Right lobe of liver (tissue), 4 donors: ENCODE data around the gene LENG9.

Experiments
- POLR2A ChIP-seq: fragments of 450-650 bp; IDR thresholded peaks from one replicate; pipeline ENCODE4 v1.6.1; 2017; ENCODE audit warnings: antibody characterized with exemption, mild to moderate bottlenecking
- TF ChIP-seq, protein P1 (sequence below), 4 donors: fragments of 200-600 bp in 3 of 4; fragments of 450-650 bp in 1 of 4; IDR thresholded peaks; one replicate each; pipeline versions ENCODE4 v1.5.1 to v1.8.0; 2016 to 2022; ENCODE audit warnings: antibody characterized with exemption in 4 of 4, mild to moderate bottlenecking in 2 of 4
- donor health status: DM: no; HTN: no; CAD: no.
- donor health status: DM: no; HTN: no; CAD: no.
- donor health status: DM: no; HTN: yes; CAD: no.

DNA sequence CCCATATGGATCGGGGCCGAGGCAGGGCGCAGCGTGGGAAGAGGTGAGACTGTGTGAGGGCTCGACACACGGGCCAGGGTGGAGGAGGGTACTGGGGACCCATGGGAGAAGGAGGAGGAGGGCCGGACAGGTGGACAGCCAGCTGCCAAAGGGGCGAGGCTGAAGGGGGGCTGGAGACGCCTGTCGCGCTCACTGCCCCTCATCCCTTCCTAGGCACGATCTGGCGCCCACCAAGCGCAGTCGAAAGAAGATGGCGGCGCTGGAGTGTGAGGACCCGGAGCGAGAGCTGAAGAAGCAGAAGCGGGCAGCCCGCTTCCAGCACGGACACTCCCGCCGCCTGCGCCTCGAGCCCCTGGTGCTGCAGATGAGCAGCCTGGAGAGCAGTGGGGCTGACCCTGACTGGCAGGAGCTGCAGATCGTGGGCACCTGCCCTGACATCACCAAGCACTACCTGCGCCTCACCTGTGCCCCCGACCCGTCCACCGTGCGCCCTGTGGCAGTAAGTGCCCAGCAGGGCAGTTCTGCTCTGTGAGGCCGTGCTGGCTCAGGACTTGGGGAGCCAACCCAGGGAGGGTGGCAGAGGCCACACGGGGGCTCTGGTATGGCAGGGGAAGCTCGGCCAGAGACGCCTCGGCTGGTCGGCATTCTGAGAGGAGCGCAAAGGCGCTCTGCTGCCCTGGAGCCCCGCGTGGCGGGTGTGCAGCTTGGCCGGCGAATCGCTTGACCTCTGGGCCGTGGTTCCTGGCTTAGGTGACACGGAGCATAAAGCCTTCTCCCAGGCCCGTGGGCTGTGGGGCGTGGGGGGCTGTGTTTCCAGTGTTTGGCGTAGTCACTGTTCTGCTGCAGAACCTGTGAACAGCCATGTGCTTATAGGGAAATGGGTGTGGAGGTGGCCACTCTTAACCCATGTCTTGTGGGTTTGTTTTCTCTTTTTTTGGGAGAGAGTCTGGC, 6.9 kb downstream of the LENG9 start:
- no peak for TF ChIP-seq POLR2A
- TF ChIP-seq, protein P1, sequence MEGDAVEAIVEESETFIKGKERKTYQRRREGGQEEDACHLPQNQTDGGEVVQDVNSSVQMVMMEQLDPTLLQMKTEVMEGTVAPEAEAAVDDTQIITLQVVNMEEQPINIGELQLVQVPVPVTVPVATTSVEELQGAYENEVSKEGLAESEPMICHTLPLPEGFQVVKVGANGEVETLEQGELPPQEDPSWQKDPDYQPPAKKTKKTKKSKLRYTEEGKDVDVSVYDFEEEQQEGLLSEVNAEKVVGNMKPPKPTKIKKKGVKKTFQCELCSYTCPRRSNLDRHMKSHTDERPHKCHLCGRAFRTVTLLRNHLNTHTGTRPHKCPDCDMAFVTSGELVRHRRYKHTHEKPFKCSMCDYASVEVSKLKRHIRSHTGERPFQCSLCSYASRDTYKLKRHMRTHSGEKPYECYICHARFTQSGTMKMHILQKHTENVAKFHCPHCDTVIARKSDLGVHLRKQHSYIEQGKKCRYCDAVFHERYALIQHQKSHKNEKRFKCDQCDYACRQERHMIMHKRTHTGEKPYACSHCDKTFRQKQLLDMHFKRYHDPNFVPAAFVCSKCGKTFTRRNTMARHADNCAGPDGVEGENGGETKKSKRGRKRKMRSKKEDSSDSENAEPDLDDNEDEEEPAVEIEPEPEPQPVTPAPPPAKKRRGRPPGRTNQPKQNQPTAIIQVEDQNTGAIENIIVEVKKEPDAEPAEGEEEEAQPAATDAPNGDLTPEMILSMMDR (IDR thresholded peaks at IDR 0.05) = no peak
